Fibroblast of mammary gland (primary cell): ENCODE results near the gene UBE3D.

Experiments
- DNase-seq: peaks from one replicate; pipeline ENCODE4 v3.0.0-alpha.2; 2010; ENCODE audit warnings: low read depth
- H3K4me3 ChIP-seq: 2 replicates; pipeline ENCODE4 v1.5.1; 2011; ENCODE audit warnings: low read depth, mild to moderate bottlenecking, low read length, moderate library complexity; ENCODE audit not compliant: control insufficient read depth
- CTCF ChIP-seq: conservative IDR thresholded peaks from 2 replicates; pipeline ENCODE4 v1.5.1; 2011; ENCODE audit warnings: low read depth, low read length, inconsistent platforms; ENCODE audit not compliant: control insufficient read depth, insufficient read depth

Gene UBE3D

GRCh38 chr6:83097204-83097603 lies 31.6 kb upstream of the UBE3D start:
- H3K4me3 ChIP-seq, result no peak overlapping the region
- no peak for DNase-seq
- no peak for TF ChIP-seq CTCF

- no peak for DNase-seq
- TF ChIP-seq CTCF, result no peak
- H3K4me3 ChIP-seq, result no peak overlapping the region
These were observed 31.1 kb upstream of the UBE3D start for GRCh38 chr6:83096791-83097190.

GRCh38 chr6:83092756-83093399 lies 27.2 kb upstream of the UBE3D start:
- no peak overlapping the region for H3K4me3 ChIP-seq
- TF ChIP-seq CTCF, result no peak
- peak; percentile 57 for DNase-seq

- no peak overlapping the region for H3K4me3 ChIP-seq
- TF ChIP-seq CTCF, result no peak
- no peak for DNase-seq
These were observed 21.1 kb upstream of the UBE3D start for GRCh38 chr6:83086751-83087150.

- no peak for DNase-seq
- no peak for TF ChIP-seq CTCF
- H3K4me3 ChIP-seq, result no peak overlapping the region
These were observed 17.8 kb upstream of the UBE3D start for GRCh38 chr6:83083476-83083875.

GRCh38 chr6:83073615-83074014 lies 8.0 kb upstream of the UBE3D start:
- DNase-seq, result no peak
- no peak overlapping the region for H3K4me3 ChIP-seq
- no peak for TF ChIP-seq CTCF

- no peak for TF ChIP-seq CTCF
- H3K4me3 ChIP-seq, result no peak overlapping the region
- no peak for DNase-seq
These were observed 7.1 kb upstream of the UBE3D start for GRCh38 chr6:83072726-83073125.
